T-helper 2 cell treated with Interferon-gamma antibody and Interleukin-4, amounts not matched to agents 5 μg/mL and 100 μg/mL, for 36 hours (primary cell): ENCODE measurements around the gene HCRTR2.
"Not testable (repeated sequence)": the region's sequence is repeated elsewhere in the genome, so short reads cannot be mapped to it uniquely, and the experiment has no call there.

Experiments
- DNase-seq: peaks from one replicate; pipeline ENCODE4 v3.0.0; 2021; ENCODE audit warnings: low spot score
- H3K27ac Mint-ChIP-seq: one replicate; pipeline ENCODE4 v1.8.0; 2021; ENCODE audit warnings: mild to moderate bottlenecking, mixed read lengths
- H3K27me3 Mint-ChIP-seq: one replicate; pipeline ENCODE4 v1.8.0; 2021; ENCODE audit warnings: low read depth, mixed read lengths
- H3K36me3 Mint-ChIP-seq: one replicate; pipeline ENCODE4 v1.8.0; 2021; ENCODE audit warnings: low read depth, mixed read lengths
- H3K4me1 Mint-ChIP-seq: one replicate; pipeline ENCODE4 v1.8.0; 2021; ENCODE audit warnings: low read depth, mixed read lengths
- H3K4me3 Mint-ChIP-seq: one replicate; pipeline ENCODE4 v1.8.0; 2022; ENCODE audit warnings: mild to moderate bottlenecking, moderate library complexity, mixed read lengths
- H3K9me3 Mint-ChIP-seq: one replicate; pipeline ENCODE4 v1.8.0; 2021; ENCODE audit warnings: mixed read lengths

The HCRTR2 gene

GRCh38 chr6:55174211-55175026 lies at the start of gene HCRTR2:
Gene HCRTR2 (plus strand): TSS chr6:55174515. CDS start chr6:55174588, 73 bp downstream.
- H3K4me1 Mint-ChIP-seq = no peaks in the 10 kb centered on the region
- peaks cover 2% of the 10 kb centered on the region for H3K27me3 Mint-ChIP-seq
- no peak within 1 kb of the TSS for H3K27ac Mint-ChIP-seq
- H3K9me3 Mint-ChIP-seq = peaks cover 4% of the 10 kb centered on the region
- H3K4me3 Mint-ChIP-seq = no peak within 1 kb of the TSS
- no peaks in the 10 kb centered on the region for H3K36me3 Mint-ChIP-seq
- DNase-seq = no peak

DNA sequence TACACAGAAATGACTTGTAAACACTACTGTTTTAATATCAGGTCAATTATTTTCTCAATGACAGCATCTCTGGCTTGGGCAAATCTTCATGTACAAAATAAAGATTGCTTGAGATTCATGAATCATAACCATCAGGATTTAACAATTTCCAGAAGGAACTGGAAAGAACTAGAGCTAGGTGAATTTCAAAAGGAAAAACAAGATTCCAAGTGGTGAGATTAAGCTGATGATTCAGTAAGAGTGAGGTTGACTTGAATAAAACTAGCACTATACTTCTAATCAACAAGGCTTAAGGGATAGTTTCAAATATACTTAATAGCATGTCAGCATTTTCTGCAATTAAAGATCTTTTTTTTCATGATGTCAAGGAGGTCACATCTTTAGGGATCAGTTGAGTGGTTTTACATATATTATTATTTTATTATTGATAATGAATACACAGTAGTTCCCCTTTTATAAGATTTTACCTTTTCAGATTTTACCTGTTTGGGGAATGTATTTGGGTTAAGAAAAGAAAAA lies 43.5 kb upstream of the HCRTR2 start:
- Mint-ChIP-seq H3K36me3 (no peaks in the 10 kb centered on the region), H3K4me3 (no peak overlapping the region), H3K4me1 (no peaks in the 10 kb centered on the region), H3K27ac (no peak overlapping the region), H3K9me3 (peaks cover 42% of the 10 kb centered on the region), H3K27me3 (no peaks in the 10 kb centered on the region)
- no peak for DNase-seq

DNA sequence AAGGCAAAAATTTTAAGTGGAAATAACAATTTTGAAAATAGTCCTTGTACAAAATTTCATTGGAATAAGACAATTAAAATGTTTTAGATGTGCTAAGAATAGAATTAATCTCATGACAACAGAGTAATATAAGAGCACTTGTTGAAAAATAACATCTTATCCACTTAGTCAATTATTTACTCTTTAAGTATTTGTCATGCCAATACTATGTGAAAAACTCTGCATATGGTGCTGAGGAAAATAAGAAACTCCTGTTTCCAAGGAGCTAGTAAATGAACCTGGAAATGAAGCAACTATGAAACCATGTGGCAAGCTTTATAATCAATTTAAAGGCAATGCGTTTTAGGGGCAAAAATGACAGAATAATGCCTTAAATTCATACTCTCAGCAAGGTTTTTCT lies 42.7 kb upstream of the HCRTR2 start:
- H3K27me3 Mint-ChIP-seq = no peaks in the 10 kb centered on the region
- no peaks in the 10 kb centered on the region for H3K36me3 Mint-ChIP-seq
- H3K9me3 Mint-ChIP-seq = peaks cover 41% of the 10 kb centered on the region
- no peaks in the 10 kb centered on the region for H3K4me1 Mint-ChIP-seq
- H3K27ac Mint-ChIP-seq = no peak overlapping the region
- no peak for DNase-seq
- no peak overlapping the region for H3K4me3 Mint-ChIP-seq

DNA sequence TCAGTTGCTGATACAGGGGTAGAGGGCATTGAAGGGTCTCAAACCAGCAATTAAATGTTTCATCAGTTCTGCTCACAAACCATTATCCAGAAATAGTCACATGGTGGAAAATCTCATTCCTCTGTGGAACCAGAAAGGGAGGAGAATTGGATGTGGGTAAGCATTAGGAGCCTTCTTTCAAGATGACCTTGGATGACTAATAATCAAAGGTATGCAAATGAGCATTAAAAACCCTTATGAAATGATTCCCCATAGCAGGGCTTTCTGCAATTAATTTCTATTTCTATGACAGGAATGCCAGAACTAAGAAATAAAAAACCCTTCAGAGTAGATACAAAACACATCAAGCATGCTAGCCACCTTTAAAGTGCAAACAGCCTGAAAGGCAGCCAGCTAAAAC lies 37.4 kb upstream of the HCRTR2 start:
- no peaks in the 10 kb centered on the region for H3K4me1 Mint-ChIP-seq
- no peaks in the 10 kb centered on the region for H3K36me3 Mint-ChIP-seq
- H3K27me3 Mint-ChIP-seq = no peaks in the 10 kb centered on the region
- H3K9me3 Mint-ChIP-seq = peaks cover 20% of the 10 kb centered on the region
- DNase-seq = no peak
- no peak overlapping the region for H3K27ac Mint-ChIP-seq
- no peak overlapping the region for H3K4me3 Mint-ChIP-seq

DNA sequence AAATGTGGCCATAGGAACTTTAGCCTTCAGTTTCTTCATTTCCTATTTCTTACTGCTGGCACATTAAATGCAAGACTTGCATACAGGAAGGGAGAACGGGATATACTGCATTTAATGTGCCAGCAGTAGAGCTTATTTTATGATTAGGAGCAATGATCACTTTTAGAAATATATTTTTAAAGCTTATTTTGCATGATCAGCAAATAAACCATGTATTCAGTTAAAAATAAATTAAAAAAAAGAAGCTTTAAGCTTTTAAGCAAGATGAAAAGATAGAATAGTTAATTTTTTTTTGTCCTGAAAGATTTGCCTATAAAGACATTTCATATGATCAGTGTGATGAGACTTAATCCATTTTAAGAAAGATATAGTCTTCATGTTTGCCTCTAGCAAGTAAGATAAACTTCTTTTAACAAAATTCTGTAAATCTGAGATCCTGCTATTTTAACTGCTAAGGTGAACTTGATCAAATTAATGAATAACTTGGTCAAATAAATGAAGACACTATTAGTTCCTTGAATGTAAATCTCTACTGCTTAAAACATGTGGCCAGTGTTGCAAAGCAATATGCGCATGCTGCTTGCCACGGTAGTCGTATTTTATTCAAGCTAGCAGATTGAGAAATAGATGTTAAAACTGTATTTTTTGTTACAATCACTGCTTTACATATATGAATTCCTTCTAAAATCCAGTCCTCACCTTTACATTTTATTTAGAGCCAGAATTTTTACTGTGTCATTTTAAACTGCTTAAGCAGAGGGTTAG lies 36.2 kb upstream of the HCRTR2 start:
- DNase-seq = no peak
- H3K36me3 Mint-ChIP-seq = no peaks in the 10 kb centered on the region
- H3K27me3 Mint-ChIP-seq = no peaks in the 10 kb centered on the region
- no peaks in the 10 kb centered on the region for H3K4me1 Mint-ChIP-seq
- H3K9me3 Mint-ChIP-seq = peaks cover 15% of the 10 kb centered on the region
- no peak overlapping the region for H3K27ac Mint-ChIP-seq
- no peak overlapping the region for H3K4me3 Mint-ChIP-seq

GRCh38 chr6:55141611-55142010 lies 32.7 kb upstream of the HCRTR2 start:
- Mint-ChIP-seq H3K27ac (no peak overlapping the region), H3K27me3 (no peaks in the 10 kb centered on the region), H3K36me3 (no peaks in the 10 kb centered on the region), H3K9me3 (peaks cover 21% of the 10 kb centered on the region), H3K4me3 (no peak overlapping the region), H3K4me1 (no peaks in the 10 kb centered on the region)
- no peak for DNase-seq

DNA sequence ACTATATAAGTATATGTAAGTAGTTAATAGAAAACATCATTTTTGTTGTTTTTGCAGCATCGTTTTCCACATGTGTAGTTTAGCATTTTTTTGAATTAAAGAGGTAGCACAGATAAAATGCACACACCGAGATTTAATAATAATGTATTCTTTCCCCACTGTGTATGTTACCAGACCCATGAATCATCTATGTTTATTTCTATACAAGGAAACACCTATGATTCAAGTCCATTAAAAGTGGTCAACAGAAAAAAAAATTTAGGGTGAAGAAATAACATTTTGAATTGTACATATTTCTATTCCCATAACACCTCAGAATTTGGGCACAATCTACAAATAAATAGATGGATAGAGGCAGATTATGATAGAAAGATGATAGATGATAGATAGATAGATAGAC lies 31.7 kb upstream of the HCRTR2 start:
- H3K9me3 Mint-ChIP-seq = peaks cover 24% of the 10 kb centered on the region
- no peaks in the 10 kb centered on the region for H3K27me3 Mint-ChIP-seq
- H3K27ac Mint-ChIP-seq = no peak overlapping the region
- no peak for DNase-seq
- H3K36me3 Mint-ChIP-seq = no peaks in the 10 kb centered on the region
- H3K4me3 Mint-ChIP-seq = no peak overlapping the region
- no peaks in the 10 kb centered on the region for H3K4me1 Mint-ChIP-seq

DNA sequence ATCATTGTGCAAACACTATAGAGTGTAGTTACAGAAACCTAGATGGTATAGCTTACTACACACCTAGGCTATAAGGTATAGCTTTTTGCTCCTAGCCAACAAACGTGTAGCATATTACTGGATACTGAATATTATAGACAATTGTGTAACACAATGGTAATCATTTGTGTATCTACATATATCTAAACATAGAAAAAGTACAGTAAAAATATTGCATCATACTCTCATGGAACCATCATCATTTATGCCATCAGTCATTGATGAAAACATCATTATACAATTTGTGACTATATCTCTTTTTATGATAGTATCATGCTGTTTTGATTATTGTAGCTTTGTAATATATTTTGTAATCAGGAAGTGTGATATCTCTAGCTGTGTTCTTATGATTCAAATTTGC lies 21.0 kb upstream of the HCRTR2 start:
- H3K36me3 Mint-ChIP-seq = no peaks in the 10 kb centered on the region
- no peak overlapping the region for H3K27ac Mint-ChIP-seq
- H3K9me3 Mint-ChIP-seq = peaks cover 24% of the 10 kb centered on the region
- no peak for DNase-seq
- H3K4me3 Mint-ChIP-seq = no peak overlapping the region
- no peaks in the 10 kb centered on the region for H3K4me1 Mint-ChIP-seq
- no peaks in the 10 kb centered on the region for H3K27me3 Mint-ChIP-seq

DNA sequence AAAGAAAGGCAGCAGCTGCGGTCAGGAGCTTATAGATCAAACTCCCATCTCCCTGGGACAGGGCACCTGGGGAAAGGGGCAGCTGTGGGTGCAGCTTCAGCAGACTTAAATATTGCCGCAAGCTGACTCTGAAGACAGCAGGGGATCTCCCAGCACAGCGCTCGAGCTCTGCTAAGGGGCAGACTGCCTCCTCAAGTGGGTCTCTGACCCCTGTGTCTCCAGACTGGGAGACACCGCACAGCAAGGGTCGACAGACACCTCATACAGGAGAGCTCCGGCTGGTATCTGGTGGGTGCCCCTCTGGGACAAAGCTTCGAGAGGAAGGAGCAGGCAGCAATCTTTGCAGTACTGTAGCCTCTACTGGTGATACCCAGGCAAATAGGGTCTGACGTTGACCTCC lies 15.5 kb upstream of the HCRTR2 start:
- not testable (repeated sequence) for H3K27ac Mint-ChIP-seq, H3K27me3 Mint-ChIP-seq, H3K36me3 Mint-ChIP-seq, DNase-seq, H3K4me1 Mint-ChIP-seq, H3K4me3 Mint-ChIP-seq
- peaks cover 35% of the 10 kb centered on the region for H3K9me3 Mint-ChIP-seq

- no peak for DNase-seq
- Mint-ChIP-seq H3K9me3 (peaks cover 19% of the 10 kb centered on the region), H3K27ac (no peak overlapping the region), H3K4me1 (no peaks in the 10 kb centered on the region), H3K4me3 (no peak overlapping the region), H3K36me3 (no peaks in the 10 kb centered on the region), H3K27me3 (no peaks in the 10 kb centered on the region)
These were observed 6.5 kb upstream of the HCRTR2 start for GRCh38 chr6:55167860-55168259.

- DNase-seq = no peak
- Mint-ChIP-seq H3K27ac (no peak overlapping the region), H3K27me3 (peaks cover 2% of the 10 kb centered on the region)
These were observed 1.0 kb downstream of the HCRTR2 start for GRCh38 chr6:55175078-55176049.

DNA sequence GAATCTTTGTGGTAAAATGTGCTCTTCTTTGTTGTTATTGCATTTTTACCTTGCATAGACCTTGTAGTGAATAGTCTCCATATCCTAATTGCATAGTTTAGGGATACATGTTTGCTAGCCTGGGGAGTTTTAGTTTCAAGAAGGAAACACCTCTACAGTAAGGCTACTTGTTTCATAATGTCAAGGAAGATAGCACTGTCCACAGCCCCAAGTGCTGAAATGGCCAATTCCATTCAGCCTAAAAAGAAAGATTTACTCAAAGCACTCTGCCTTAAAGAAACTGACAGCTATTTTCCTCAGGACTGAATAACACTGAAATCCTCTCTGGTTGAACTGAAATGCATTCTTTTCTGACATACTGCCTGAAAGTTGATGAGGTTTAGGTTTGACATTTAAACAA lies 2.6 kb downstream of the HCRTR2 start:
- Mint-ChIP-seq H3K4me3 (no peak overlapping the region), H3K4me1 (no peaks in the 10 kb centered on the region), H3K36me3 (no peaks in the 10 kb centered on the region), H3K27ac (no peak overlapping the region), H3K27me3 (peaks cover 2% of the 10 kb centered on the region), H3K9me3 (peaks cover 3% of the 10 kb centered on the region)
- no peak for DNase-seq

More at GRCh38 chr6:55175078-55176049, 1.0 kb downstream of the HCRTR2 start:
- peaks cover 6% of the 10 kb centered on the region for H3K9me3 Mint-ChIP-seq
- H3K36me3 Mint-ChIP-seq = no peaks in the 10 kb centered on the region
- no peaks in the 10 kb centered on the region for H3K4me1 Mint-ChIP-seq
- H3K4me3 Mint-ChIP-seq = no peak overlapping the region

DNA sequence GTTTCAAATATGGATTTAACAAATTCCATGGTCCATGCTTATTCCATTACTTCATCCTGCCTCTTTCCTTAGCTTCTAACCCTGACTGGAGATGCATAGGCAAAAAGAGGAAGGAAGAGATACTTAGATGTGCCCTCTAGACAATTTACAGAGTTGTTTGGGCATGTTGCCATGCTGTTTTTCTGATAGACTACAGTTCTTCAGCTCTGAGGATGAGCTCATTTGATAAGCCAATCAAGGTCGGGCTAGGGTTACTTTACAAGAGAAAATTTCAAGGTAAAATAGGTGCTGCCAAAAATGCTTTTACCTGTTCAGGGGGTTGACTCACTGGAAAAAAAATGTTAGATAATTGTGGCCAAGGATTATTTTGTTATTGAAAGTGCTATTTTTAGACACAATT lies 5.9 kb downstream of the HCRTR2 start:
- Mint-ChIP-seq H3K4me1 (no peaks in the 10 kb centered on the region), H3K9me3 (peaks cover 3% of the 10 kb centered on the region), H3K27ac (no peak overlapping the region), H3K36me3 (no peaks in the 10 kb centered on the region), H3K27me3 (peaks cover 2% of the 10 kb centered on the region), H3K4me3 (no peak overlapping the region)
- no peak for DNase-seq
